ENCODE results near the gene COX5B.

DNA sequence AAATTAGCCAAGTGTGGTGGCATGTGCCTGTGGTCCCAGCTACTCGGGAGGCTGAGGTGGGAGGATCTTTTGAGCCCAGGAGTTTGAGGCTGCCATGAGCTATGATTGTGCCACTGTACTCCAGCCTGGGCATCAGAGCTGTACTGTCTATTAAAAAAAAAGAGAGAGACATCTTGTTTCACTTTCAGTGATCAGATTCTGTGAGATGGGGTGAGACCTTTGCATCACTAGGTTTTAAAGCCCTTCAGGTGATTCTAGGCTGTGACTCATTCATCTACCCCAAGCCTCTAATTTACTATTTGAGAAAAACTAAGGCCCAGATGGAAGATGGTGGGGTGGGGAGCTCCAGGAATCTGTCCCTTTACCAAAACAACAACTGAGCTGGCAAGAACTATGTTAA is 30.8 kb downstream of the COX5B start:
- TF ChIP-seq, protein P1, sequence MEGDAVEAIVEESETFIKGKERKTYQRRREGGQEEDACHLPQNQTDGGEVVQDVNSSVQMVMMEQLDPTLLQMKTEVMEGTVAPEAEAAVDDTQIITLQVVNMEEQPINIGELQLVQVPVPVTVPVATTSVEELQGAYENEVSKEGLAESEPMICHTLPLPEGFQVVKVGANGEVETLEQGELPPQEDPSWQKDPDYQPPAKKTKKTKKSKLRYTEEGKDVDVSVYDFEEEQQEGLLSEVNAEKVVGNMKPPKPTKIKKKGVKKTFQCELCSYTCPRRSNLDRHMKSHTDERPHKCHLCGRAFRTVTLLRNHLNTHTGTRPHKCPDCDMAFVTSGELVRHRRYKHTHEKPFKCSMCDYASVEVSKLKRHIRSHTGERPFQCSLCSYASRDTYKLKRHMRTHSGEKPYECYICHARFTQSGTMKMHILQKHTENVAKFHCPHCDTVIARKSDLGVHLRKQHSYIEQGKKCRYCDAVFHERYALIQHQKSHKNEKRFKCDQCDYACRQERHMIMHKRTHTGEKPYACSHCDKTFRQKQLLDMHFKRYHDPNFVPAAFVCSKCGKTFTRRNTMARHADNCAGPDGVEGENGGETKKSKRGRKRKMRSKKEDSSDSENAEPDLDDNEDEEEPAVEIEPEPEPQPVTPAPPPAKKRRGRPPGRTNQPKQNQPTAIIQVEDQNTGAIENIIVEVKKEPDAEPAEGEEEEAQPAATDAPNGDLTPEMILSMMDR (conservative IDR thresholded peaks at IDR 0.05), result no peak
- TF ChIP-seq EZH2 (IDR thresholded peaks at IDR 0.05; ENCODE audit: low read depth), result no peak
